ENCODE measurements around the gene LAMP2. TPM values are rescaled to one million over a fixed set of nuclear protein-coding genes. Genes with fewer than 3 reads are reported as not detected.

LAMP2 gene
- total and polyA plus RNA-seq, 2 of the 8 experiments (the other 6 are each of a cell fraction or from before 2014, with no cell fraction given) = 21.2 to 29.9 TPM

- TF ChIP-seq HDAC2 (IDR thresholded peaks at IDR 0.05; ENCODE audit: borderline replicate concordance in 1 of 2, low read depth in 2 of 2, low read length in 2 of 2) (no peak), GTF2F1 (IDR thresholded peaks at IDR 0.05; ENCODE audit: borderline replicate concordance, low read depth, low read length) (no peak), RNF2 (IDR thresholded peaks at IDR 0.05; ENCODE audit: borderline replicate concordance, low read depth, low read length, missing control alignments, poor library complexity, severe bottlenecking) (no peak), NRF1 (IDR thresholded peaks at IDR 0.05; ENCODE audit: low read depth, low read length) (no peak)
Observed at GRCh38 chrX:120486786-120487185, 17.7 kb upstream of the LAMP2 start (continued).
